H1 (cell line): ENCODE measurements around the gene RAB1B. TPM values are rescaled to one million over a fixed set of nuclear protein-coding genes. Genes with fewer than 3 reads are reported as not detected.

ENCODE experiments used
- BCL11A ChIP-seq, 2 experiments: IDR thresholded peaks; one replicate each; pipeline ENCODE4 v1.6.1; 2011; ENCODE audit warnings: low read depth in 2 of 2, low read length in 2 of 2, mild to moderate bottlenecking in 2 of 2
- CTBP2 ChIP-seq: IDR thresholded peaks from 2 replicates; pipeline ENCODE4 v1.7.0; 2011; ENCODE audit warnings: borderline replicate concordance, mild to moderate bottlenecking, moderate library complexity, mixed read lengths, low read length; ENCODE audit not compliant: insufficient read depth, insufficient read length
- FOSL1 ChIP-seq: IDR thresholded peaks from 2 replicates; pipeline ENCODE4 v1.6.1; 2011; ENCODE audit warnings: mild to moderate bottlenecking, low read depth, low read length, moderate library complexity; ENCODE audit not compliant: insufficient read depth
- HDAC2 ChIP-seq, 2 experiments: fragments of 300-600 bp in 1 of 2; sonication (generic) in 1 of 2; IDR thresholded peaks; 2 replicates each; pipeline ENCODE4 v1.6.1; 2011 to 2012; ENCODE audit warnings: low read depth in 2 of 2, low read length in 2 of 2, mild to moderate bottlenecking in 2 of 2, moderate library complexity in 2 of 2, borderline replicate concordance in 1 of 2, inconsistent platforms in 1 of 2
- MAFK ChIP-seq: IDR thresholded peaks from 2 replicates; pipeline ENCODE4 v1.6.1; 2012; ENCODE audit warnings: low read depth, mild to moderate bottlenecking, improper control_type of control experiment, low read length
- NANOG ChIP-seq: IDR thresholded peaks from 2 replicates; pipeline ENCODE4 v1.6.1; 2011; ENCODE audit warnings: low read length, low read depth, mild to moderate bottlenecking, inconsistent platforms; ENCODE audit not compliant: insufficient read depth, poor library complexity, severe bottlenecking
- RXRA ChIP-seq: IDR thresholded peaks from 2 replicates; pipeline ENCODE4 v1.6.1; 2011; ENCODE audit warnings: low read depth, mild to moderate bottlenecking, low read length, moderate library complexity; ENCODE audit not compliant: insufficient read depth
- SP2 ChIP-seq: IDR thresholded peaks from 2 replicates; pipeline ENCODE4 v1.6.1; 2012; ENCODE audit warnings: mild to moderate bottlenecking, low read length, inconsistent platforms
- SRF ChIP-seq: IDR thresholded peaks from 2 replicates; pipeline ENCODE4 v1.6.1; 2011; ENCODE audit warnings: mild to moderate bottlenecking, low read depth, low read length, moderate library complexity
- TCF12 ChIP-seq: IDR thresholded peaks from 2 replicates; pipeline ENCODE4 v1.6.1; 2011; ENCODE audit warnings: low read depth, mild to moderate bottlenecking, low read length
- polyA plus RNA-seq, 7 experiments: library from polyadenylated mRNA; depleted of rRNA in 3 of 7; stranded (reverse) in 5 of 7; unstranded in 2 of 7; fragments of >200 nt in 5 of 7; fragments of 200-250 nt in 2 of 7; gene quantifications; 1 replicate in 5 of 7; 2 replicates in 1 of 7; 4 replicates in 1 of 7; pipeline versions ENCODE4 v1.2.1 to v1.2.3, GENCODE V29; 2011 to 2013; ENCODE audit warnings: missing spikeins in 2 of 7, mixed read lengths in 2 of 7
- total RNA-seq: library from RNA; stranded (reverse); fragmentation: NEBNext Ultra II Directional; extraction: Animal tissue kit (Norgen Biotek cat#: 25700); gene quantifications from 2 replicates; pipeline ENCODE4 v1.2.1, GENCODE V29; 2021
- TF ChIP-seq, protein P1 (sequence below): IDR thresholded peaks from 2 replicates; pipeline ENCODE4 v1.6.1; 2012; ENCODE audit warnings: inconsistent platforms

RAB1B gene
- total and polyA plus RNA-seq, 2 of the 8 experiments (the other 6 are each of a cell fraction or from before 2014, with no cell fraction given) = 100 to 217 TPM

DNA sequence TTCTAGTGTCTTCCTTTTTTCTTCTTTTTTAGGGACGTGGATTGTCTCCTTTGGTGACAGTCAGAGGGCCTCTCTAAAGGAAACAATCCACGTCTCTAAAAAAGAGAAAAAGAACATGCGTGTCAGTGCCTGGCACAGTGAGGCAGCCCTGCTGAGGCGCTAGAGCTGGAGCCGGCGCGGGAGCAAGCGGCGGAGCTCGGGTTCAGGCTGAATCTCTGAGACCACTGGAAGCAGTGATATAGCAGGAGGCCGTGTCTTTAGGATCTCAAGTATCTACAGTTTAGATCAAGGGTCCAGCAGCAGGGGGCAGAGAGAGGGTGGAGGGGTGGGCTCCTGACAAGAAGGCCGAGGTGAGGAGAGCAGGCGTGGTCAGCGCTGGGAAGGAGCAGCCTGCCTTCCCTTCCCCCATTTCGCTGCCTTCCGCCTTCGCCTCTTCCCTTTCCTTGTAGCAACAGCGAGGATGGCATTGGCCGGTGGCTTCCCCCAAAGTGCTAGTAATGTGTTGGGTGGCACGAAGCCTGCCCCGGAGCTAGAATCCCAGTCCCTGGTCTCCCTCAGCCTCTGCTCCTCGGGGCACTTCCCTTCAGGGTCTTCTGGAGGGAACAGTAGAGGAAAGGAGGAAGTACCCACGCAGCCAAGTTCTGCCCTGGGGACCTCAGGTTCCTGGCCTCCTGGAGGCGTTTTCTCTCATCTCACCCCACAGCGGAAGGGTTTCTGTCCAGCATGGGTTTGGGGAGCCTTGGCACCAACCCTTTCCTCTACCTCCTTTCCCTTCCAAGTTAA lies 28.2 kb upstream of the RAB1B start (continued):
- no peak for TF ChIP-seq BCL11A (IDR thresholded peaks at IDR 0.05; ENCODE audit: low read depth in 2 of 2, low read length in 2 of 2)
- no peak for TF ChIP-seq NANOG
- TF ChIP-seq, protein P1, sequence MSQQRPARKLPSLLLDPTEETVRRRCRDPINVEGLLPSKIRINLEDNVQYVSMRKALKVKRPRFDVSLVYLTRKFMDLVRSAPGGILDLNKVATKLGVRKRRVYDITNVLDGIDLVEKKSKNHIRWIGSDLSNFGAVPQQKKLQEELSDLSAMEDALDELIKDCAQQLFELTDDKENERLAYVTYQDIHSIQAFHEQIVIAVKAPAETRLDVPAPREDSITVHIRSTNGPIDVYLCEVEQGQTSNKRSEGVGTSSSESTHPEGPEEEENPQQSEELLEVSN = no peak
- no peak for TF ChIP-seq SP2
- no peak for TF ChIP-seq HDAC2 (IDR thresholded peaks at IDR 0.05; ENCODE audit: borderline replicate concordance in 1 of 2, low read depth in 2 of 2, low read length in 2 of 2)
- no peak for TF ChIP-seq FOSL1
- no peak for TF ChIP-seq SRF
- TF ChIP-seq RXRA = no peak
- no peak for TF ChIP-seq TCF12
- no peak for TF ChIP-seq MAFK
- no peak for TF ChIP-seq CTBP2
